DND-41 (cell line): ENCODE measurements around the gene TMEM203.
A peak's percentile ranks its signal among the peaks of the same experiment; 100 is the strongest.

Experiments
- ATAC-seq: fragments of 200-7000 bp; cut with Tn5 transposase; 3 replicates; pipeline ENCODE4 v1.9.1; 2021; ENCODE audit warnings: low read depth; ENCODE audit not compliant: insufficient read depth
- DNase-seq: peaks from one replicate; pipeline ENCODE4 v3.0.0-alpha.2; 2020
- H2AFZ ChIP-seq: 2 replicates; pipeline ENCODE4 v1.6.0; 2012; ENCODE audit warnings: low read depth, low read length
- H3K27ac ChIP-seq: 2 replicates; pipeline ENCODE4 v1.5.1; 2012; ENCODE audit warnings: low read length, inconsistent platforms
- H3K27me3 ChIP-seq: fragments of 200-600 bp; sonication (generic); 2 replicates; pipeline ENCODE4 v1.6.0; 2012; ENCODE audit warnings: low read length, mild to moderate bottlenecking, inconsistent platforms; ENCODE audit not compliant: insufficient read depth, poor library complexity
- H3K36me3 ChIP-seq: 2 replicates; pipeline ENCODE4 v1.5.1; 2012; ENCODE audit warnings: low read length, inconsistent platforms; ENCODE audit not compliant: insufficient read depth
- H3K4me1 ChIP-seq: 2 replicates; pipeline ENCODE4 v1.5.1; 2012; ENCODE audit warnings: mild to moderate bottlenecking, low read length; ENCODE audit not compliant: insufficient read depth
- H3K4me2 ChIP-seq: 2 replicates; pipeline ENCODE4 v1.6.0; 2012; ENCODE audit warnings: mild to moderate bottlenecking, moderate library complexity, low read length, inconsistent platforms; ENCODE audit not compliant: insufficient read depth
- H3K4me3 ChIP-seq, 2 experiments: fragments of 200-600 bp in 1 of 2; shearing (Covaris generic) in 1 of 2; 2 replicates each; pipeline ENCODE4 v1.5.1; 2012 to 2016; ENCODE audit warnings: inconsistent platforms in 2 of 2, low read length in 2 of 2, mild to moderate bottlenecking in 2 of 2, low read depth in 1 of 2, moderate library complexity in 1 of 2
- H3K79me2 ChIP-seq: 2 replicates; pipeline ENCODE4 v1.6.0; 2012; ENCODE audit warnings: low read length, inconsistent platforms; ENCODE audit not compliant: insufficient read depth
- H3K9ac ChIP-seq: 2 replicates; pipeline ENCODE4 v1.6.0; 2012; ENCODE audit warnings: low read depth, mild to moderate bottlenecking, inconsistent platforms, low read length, moderate library complexity
- H3K9me3 ChIP-seq: 2 replicates; pipeline ENCODE4 v1.5.1; 2012; ENCODE audit warnings: low read length, moderate library complexity, mild to moderate bottlenecking, inconsistent platforms; ENCODE audit not compliant: insufficient read depth, severe bottlenecking
- H4K20me1 ChIP-seq: 2 replicates; pipeline ENCODE4 v1.6.0; 2012; ENCODE audit warnings: low read length; ENCODE audit not compliant: insufficient read depth
- CTCF ChIP-seq: IDR thresholded peaks from 2 replicates; pipeline ENCODE4 v1.5.1; 2012; ENCODE audit warnings: borderline replicate concordance, low read length, moderate library complexity, mild to moderate bottlenecking; ENCODE audit not compliant: poor library complexity, severe bottlenecking; ENCODE audit errors: extremely low read depth
- EZH2 ChIP-seq: IDR thresholded peaks from 3 replicates; pipeline ENCODE4 v1.6.1; 2012; ENCODE audit warnings: borderline replicate concordance, low read depth, mild to moderate bottlenecking, moderate library complexity, low read length, inconsistent platforms; ENCODE audit not compliant: severe bottlenecking

The TMEM203 gene

GRCh38 chr9:137198902-137199283, 6.6 kb downstream of the TMEM203 start:
- Histone ChIP-seq H3K4me3 (peak overlapping the region in 1 of 2 experiments; percentile 44; a peak in 1 of 4 replicates), H3K4me1 (peaks cover 53% of the 10 kb centered on the region), H3K27me3 (no peaks in the 10 kb centered on the region), H3K9ac (peak overlapping the region; percentile 45; the same call in 1 of the 2 replicates), H2AFZ (no peak overlapping the region), H3K36me3 (peaks cover 4% of the 10 kb centered on the region), H3K79me2 (peaks cover 32% of the 10 kb centered on the region), H3K9me3 (no peaks in the 10 kb centered on the region), H3K4me2 (peak overlapping the region; percentile 97), H3K27ac (no peak overlapping the region), H4K20me1 (peaks cover 30% of the 10 kb centered on the region)
- no peak for ATAC-seq
- DNase-seq: no peak
- TF ChIP-seq EZH2 (no peak), CTCF (no peak)

GRCh38 chr9:137198051-137198901, 7.2 kb downstream of the TMEM203 start:
- Histone ChIP-seq H3K9ac (peak overlapping the region; percentile 45; the same call in 1 of the 2 replicates), H2AFZ (no peak overlapping the region), H3K27ac (no peak overlapping the region), H3K4me2 (peak overlapping the region; percentile 97), H3K9me3 (no peaks in the 10 kb centered on the region), H3K4me1 (peaks cover 47% of the 10 kb centered on the region), H4K20me1 (peaks cover 25% of the 10 kb centered on the region), H3K27me3 (no peaks in the 10 kb centered on the region), H3K79me2 (peaks cover 27% of the 10 kb centered on the region; the same call in 1 of the 2 replicates), H3K4me3 (peak overlapping the region in 1 of 2 experiments; percentile 44; a peak in 1 of 4 replicates), H3K36me3 (no peaks in the 10 kb centered on the region; the same call in 1 of the 2 replicates)
- no peak for DNase-seq
- TF ChIP-seq EZH2 (no peak), CTCF (no peak)
- ATAC-seq: no peak

- Histone ChIP-seq H3K4me1 (peaks cover 29% of the 10 kb centered on the region), H4K20me1 (peaks cover 27% of the 10 kb centered on the region), H3K79me2 (peaks cover 12% of the 10 kb centered on the region; the same call in 1 of the 2 replicates), H3K9ac (no peak overlapping the region), H3K27me3 (no peaks in the 10 kb centered on the region), H3K36me3 (peaks cover 9% of the 10 kb centered on the region), H3K4me3 (no peak overlapping the region), H3K27ac (no peak overlapping the region), H2AFZ (no peak overlapping the region), H3K9me3 (no peaks in the 10 kb centered on the region), H3K4me2 (no peak overlapping the region)
- DNase-seq (no peak), ATAC-seq (no peak)
- no peak for TF ChIP-seq EZH2
- TF ChIP-seq CTCF: no peak
These were observed 9.8 kb downstream of the TMEM203 start for GRCh38 chr9:137195525-137196220.
